ENCODE measurements around the gene TMEM250. TPM values are rescaled to one million over a fixed set of nuclear protein-coding genes. Genes with fewer than 3 reads are reported as not detected.

The TMEM250 gene, protein sequence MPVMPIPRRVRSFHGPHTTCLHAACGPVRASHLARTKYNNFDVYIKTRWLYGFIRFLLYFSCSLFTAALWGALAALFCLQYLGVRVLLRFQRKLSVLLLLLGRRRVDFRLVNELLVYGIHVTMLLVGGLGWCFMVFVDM
- 37.5 TPM for total RNA-seq (2021; ENCODE audit: unreplicated experiment)
- 22.1 and 22.3 TPM in 2 replicates for polyA plus RNA-seq (2012)
- Bru-seq, nascent RNA, result percentile 74 among the genes with signal in this experiment
- percentile 85 among the genes with signal in this experiment for BruChase-seq, experiment 1, labeled RNA remaining after a 6-hour chase
- BruChase-seq, experiment 2, labeled RNA remaining after a 2-hour chase, result percentile 91 among the genes with signal in this experiment
- long read RNA-seq, transcript TMEM250-204 (3 exons, 1,981 nt), result minor isoform, 7 of 176 reads
- long read RNA-seq, transcript TMEM250-201 (2 exons, 2,823 nt), result major isoform, 73 of 176 reads
- long read RNA-seq, partial matches to known transcripts, result 3 of 176 reads
- long read RNA-seq, other reads (novel, unspliced or antisense), result 91 of 176 reads

DNA sequence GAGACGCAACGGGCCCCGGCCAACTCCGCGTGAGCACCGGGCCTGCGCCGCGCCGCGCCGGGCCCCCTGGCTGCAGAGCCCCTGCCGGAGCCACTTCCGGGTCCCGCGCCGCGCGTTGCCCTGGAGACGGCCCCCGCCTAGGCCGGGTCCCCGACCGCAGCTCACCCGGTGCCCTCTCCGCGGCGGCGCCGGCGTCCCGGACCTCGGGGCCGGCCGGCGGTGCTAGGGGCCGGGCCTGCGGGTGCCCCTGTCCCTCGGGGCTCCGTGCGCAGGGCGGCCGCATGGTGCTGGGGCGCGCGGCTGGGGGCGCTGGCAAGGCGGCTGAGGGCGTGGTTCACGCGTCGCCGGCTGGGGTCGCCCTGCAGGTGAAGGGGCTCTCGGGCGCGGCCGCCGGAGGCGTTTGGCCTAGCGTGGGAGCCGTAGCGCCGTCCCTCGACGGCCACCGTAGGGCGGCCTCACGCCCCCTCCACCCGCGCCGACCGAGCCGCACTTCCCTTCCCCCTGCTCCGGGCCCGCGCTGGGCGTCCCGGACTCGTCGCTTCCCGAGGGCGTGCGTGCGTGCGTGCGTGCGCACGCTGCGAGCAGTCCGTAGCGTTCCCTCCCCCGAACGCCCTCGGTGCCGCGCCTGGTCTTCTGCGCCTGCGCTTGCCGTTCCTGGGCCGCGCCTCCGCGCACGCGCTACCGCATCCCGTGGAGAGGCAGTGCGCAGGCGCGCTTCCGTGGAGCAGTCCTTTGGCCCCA is at the start of gene TMEM250:
TMEM250 (minus strand) TSS at position 556 of the 741 bp plus-strand sequence. CDS start 1,975 bp downstream, outside the sequence.
- ChIA-PET CTCF (interaction anchor here (1.3 to 1.7 kb wide), 2 partner anchors 29 to 151 kb away, joined by 3 to 9 read pairs; no protein-coding TSS in a partner anchor), RAD21 (ENCODE audit: low non-redundant PET in 1 of 2, low total read pairs in 2 of 2, uncharacterized antibody in 2 of 2, unreplicated experiment in 2 of 2) (interaction anchor here in 1 of 2 experiments (1.1 to 1.3 kb wide), 2 partner anchors 9 to 25 kb away, joined by 3 to 4 read pairs; no protein-coding TSS in a partner anchor), POLR2A (interaction anchor here (1.0 to 1.5 kb wide), 2 partner anchors 9 to 21 kb away, joined by 3 to 8 read pairs; no protein-coding TSS in a partner anchor)
- Histone ChIP-seq H2AFZ (ENCODE audit: low read depth, low read length, poor library complexity, severe bottlenecking) (no peak within 1 kb of the TSS), H3K9ac (ENCODE audit: low read length) (peak within 1 kb of the TSS; percentile 97), H3K4me2 (ENCODE audit: low read length) (peak within 1 kb of the TSS; percentile 99), H4K20me1 (ENCODE audit: insufficient read depth) (no peaks in the 10 kb centered on the region), H3K79me2 (ENCODE audit: insufficient read depth, low read length) (peaks cover 25% of the 10 kb centered on the region; the same call in 1 of the 2 replicates), H3K36me3 (ENCODE audit: control insufficient read depth in 1 of 2, insufficient read depth in 2 of 2, low read length in 2 of 2) (no peaks in the 10 kb centered on the region), H3K27me3 (ENCODE audit: insufficient read depth, low read length) (no peaks in the 10 kb centered on the region), H3K4me1 (ENCODE audit: control insufficient read depth in 1 of 2, insufficient read depth in 2 of 2, low read length in 2 of 2) (peaks cover 17 to 50% of the 10 kb centered on the region in 2 experiments), H3K9me2 (ENCODE audit: insufficient read depth) (no peaks in the 10 kb centered on the region), H3K9me3 (ENCODE audit: control insufficient read depth in 1 of 2, insufficient read depth in 1 of 2, low read depth in 1 of 2, low read length in 2 of 2) (no peaks in the 10 kb centered on the region), H3K4me3 (replicated peaks in 1 of 2; ENCODE audit: low read depth in 1 of 2, low read length in 2 of 2) (peak within 1 kb of the TSS; percentile 74 to 87), H3K27ac (ENCODE audit: low read depth, low read length) (peak within 1 kb of the TSS; percentile 100)
- DNase-seq (ENCODE audit: low read depth, low spot score) (peak; percentile 93), ATAC-seq (peak; percentile 86)
- TF ChIP-seq, protein P1, sequence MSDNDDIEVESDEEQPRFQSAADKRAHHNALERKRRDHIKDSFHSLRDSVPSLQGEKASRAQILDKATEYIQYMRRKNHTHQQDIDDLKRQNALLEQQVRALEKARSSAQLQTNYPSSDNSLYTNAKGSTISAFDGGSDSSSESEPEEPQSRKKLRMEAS (IDR thresholded peaks at IDR 0.05), result no peak
- no peak for TF ChIP-seq ELF1 (IDR thresholded peaks at IDR 0.05; ENCODE audit: borderline replicate concordance, low read depth)
- no peak for TF ChIP-seq RAD21 (IDR thresholded peaks at IDR 0.05; ENCODE audit: low read depth)
- no peak for TF ChIP-seq SP1 (IDR thresholded peaks at IDR 0.05; ENCODE audit: low read depth)
- TF ChIP-seq YY1 (IDR thresholded peaks at IDR 0.05; ENCODE audit: extremely low read depth, insufficient replicate concordance, low read depth, low read length), result peak; percentile 57
- no peak for TF ChIP-seq CBX3 (IDR thresholded peaks at IDR 0.05; ENCODE audit: low read depth)
- TF ChIP-seq, protein P2, sequence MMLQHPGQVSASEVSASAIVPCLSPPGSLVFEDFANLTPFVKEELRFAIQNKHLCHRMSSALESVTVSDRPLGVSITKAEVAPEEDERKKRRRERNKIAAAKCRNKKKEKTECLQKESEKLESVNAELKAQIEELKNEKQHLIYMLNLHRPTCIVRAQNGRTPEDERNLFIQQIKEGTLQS (IDR thresholded peaks at IDR 0.05), result no peak
- no peak for TF ChIP-seq SRF (IDR thresholded peaks at IDR 0.05; ENCODE audit: low read depth)
- peak; percentile 82 for TF ChIP-seq POLR2AphosphoS5 (IDR thresholded peaks at IDR 0.05; ENCODE audit: low read depth, low read length)
- no peak for TF ChIP-seq JUND (IDR thresholded peaks at IDR 0.05)
- peak; percentile 83 for TF ChIP-seq ZFX (IDR thresholded peaks at IDR 0.05)
- TF ChIP-seq, protein P3, sequence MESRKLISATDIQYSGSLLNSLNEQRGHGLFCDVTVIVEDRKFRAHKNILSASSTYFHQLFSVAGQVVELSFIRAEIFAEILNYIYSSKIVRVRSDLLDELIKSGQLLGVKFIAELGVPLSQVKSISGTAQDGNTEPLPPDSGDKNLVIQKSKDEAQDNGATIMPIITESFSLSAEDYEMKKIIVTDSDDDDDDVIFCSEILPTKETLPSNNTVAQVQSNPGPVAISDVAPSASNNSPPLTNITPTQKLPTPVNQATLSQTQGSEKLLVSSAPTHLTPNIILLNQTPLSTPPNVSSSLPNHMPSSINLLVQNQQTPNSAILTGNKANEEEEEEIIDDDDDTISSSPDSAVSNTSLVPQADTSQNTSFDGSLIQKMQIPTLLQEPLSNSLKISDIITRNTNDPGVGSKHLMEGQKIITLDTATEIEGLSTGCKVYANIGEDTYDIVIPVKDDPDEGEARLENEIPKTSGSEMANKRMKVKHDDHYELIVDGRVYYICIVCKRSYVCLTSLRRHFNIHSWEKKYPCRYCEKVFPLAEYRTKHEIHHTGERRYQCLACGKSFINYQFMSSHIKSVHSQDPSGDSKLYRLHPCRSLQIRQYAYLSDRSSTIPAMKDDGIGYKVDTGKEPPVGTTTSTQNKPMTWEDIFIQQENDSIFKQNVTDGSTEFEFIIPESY (IDR thresholded peaks at IDR 0.05; ENCODE audit: extremely low read depth, insufficient replicate concordance, low read length), result peak; percentile 88
- no peak for TF ChIP-seq FOSL1 (IDR thresholded peaks at IDR 0.05; ENCODE audit: low read depth)
- peak; percentile 40 for TF ChIP-seq POLR2A (IDR thresholded peaks at IDR 0.05; ENCODE audit: borderline replicate concordance, extremely low read depth, insufficient read depth, insufficient read length)
- no peak for TF ChIP-seq EGR1 (IDR thresholded peaks at IDR 0.05; ENCODE audit: low read depth)
- TF ChIP-seq EZH2 (IDR thresholded peaks at IDR 0.05), result no peak
- intact Hi-C loops (cut with micrococcal nuclease), result no loop called here
- BruUV-seq (replicated peaks), result no TSS peak
